GM12891 (cell line): ENCODE data around the gene LHCGR. TPM values are rescaled to one million over a fixed set of nuclear protein-coding genes. Genes with fewer than 3 reads are reported as not detected.

ENCODE experiments used
- DNase-seq: peaks from one replicate; pipeline ENCODE4 v3.0.0; 2011; ENCODE audit warnings: low spot score; ENCODE audit not compliant: insufficient read length
- FAIRE-seq: peaks from 2 replicates; lab custom pipeline; 2011; peaks lifted over from hg19 to GRCh38; lab: Jason Lieb, UNC
- PAX5 ChIP-seq: IDR thresholded peaks from 2 replicates; pipeline ENCODE4 v1.6.1; 2011; ENCODE audit warnings: low read length, moderate library complexity, mild to moderate bottlenecking; ENCODE audit not compliant: insufficient read depth, severe bottlenecking
- POLR2A ChIP-seq: IDR thresholded peaks from 2 replicates; pipeline ENCODE4 v1.6.1; 2011; ENCODE audit warnings: low read depth, low read length, control low read depth
- POLR2AphosphoS5 ChIP-seq: IDR thresholded peaks from 2 replicates; pipeline ENCODE4 v1.6.1; 2011; ENCODE audit warnings: low read depth, low read length, control low read depth
- POU2F2 ChIP-seq: IDR thresholded peaks from 2 replicates; pipeline ENCODE4 v1.6.1; 2011; ENCODE audit warnings: low read depth, mild to moderate bottlenecking, control low read depth, low read length, moderate library complexity
- SPI1 ChIP-seq: IDR thresholded peaks from 2 replicates; pipeline ENCODE4 v1.6.1; 2011; ENCODE audit warnings: low read depth, low read length, control low read depth
- TAF1 ChIP-seq: IDR thresholded peaks from 2 replicates; pipeline ENCODE4 v1.6.1; 2011; ENCODE audit warnings: low read depth, low read length, control low read depth
- polyA plus RNA-seq: library from polyadenylated mRNA; unstranded; fragments of >200 nt; gene quantifications from one replicate; pipeline ENCODE4 v1.2.1, GENCODE V29; 2012; ENCODE audit warnings: low read depth, missing spikeins, inconsistent platforms; ENCODE audit not compliant: missing spikeins

Gene LHCGR
- not detected for polyA plus RNA-seq

GRCh38 chr2:48755473-48755872 lies at the start of gene LHCGR:
LHCGR (minus strand) TSS chr2:48755724; CDS start chr2:48755671, 53 bp downstream.
- FAIRE-seq: peak; percentile 50

GRCh38 chr2:48799601-48800000 lies 44.1 kb upstream of the LHCGR start:
- FAIRE-seq: no peak
- TF ChIP-seq POLR2AphosphoS5 (no peak), PAX5 (no peak), POU2F2 (no peak), SPI1 (no peak), POLR2A (no peak), TAF1 (no peak)

More at GRCh38 chr2:48755473-48755872, at the start of gene LHCGR:
- DNase-seq: no peak
- TF ChIP-seq POU2F2: no peak
- TF ChIP-seq POLR2AphosphoS5: no peak
- no peak for TF ChIP-seq PAX5
- TF ChIP-seq TAF1: no peak
- no peak for TF ChIP-seq SPI1
- TF ChIP-seq POLR2A: no peak

GRCh38 chr2:48795065-48795464 lies 39.5 kb upstream of the LHCGR start:
- FAIRE-seq (no peak), DNase-seq (no peak)
- no peak for TF ChIP-seq POLR2A
- TF ChIP-seq POU2F2: no peak
- TF ChIP-seq PAX5: no peak
- TF ChIP-seq TAF1: no peak
- TF ChIP-seq SPI1: no peak
- TF ChIP-seq POLR2AphosphoS5: no peak

More at GRCh38 chr2:48799601-48800000, 44.1 kb upstream of the LHCGR start:
- no peak for DNase-seq

GRCh38 chr2:48793671-48794070 lies 38.1 kb upstream of the LHCGR start:
- DNase-seq (no peak), FAIRE-seq (no peak)
- TF ChIP-seq POLR2A (no peak), POLR2AphosphoS5 (no peak), PAX5 (no peak), SPI1 (no peak), TAF1 (no peak), POU2F2 (no peak)

- TF ChIP-seq POU2F2 (no peak), POLR2AphosphoS5 (no peak), SPI1 (no peak), TAF1 (no peak), PAX5 (no peak), POLR2A (no peak)
- no peak for DNase-seq
- FAIRE-seq: no peak
Observed at GRCh38 chr2:48792030-48792429, 36.5 kb upstream of the LHCGR start.

- FAIRE-seq (no peak), DNase-seq (no peak)
- TF ChIP-seq POU2F2 (no peak), POLR2A (no peak), POLR2AphosphoS5 (no peak), TAF1 (no peak), PAX5 (no peak), SPI1 (no peak)
Observed at GRCh38 chr2:48790407-48791170, 35.1 kb upstream of the LHCGR start.

GRCh38 chr2:48787580-48787979 lies 32.1 kb upstream of the LHCGR start:
- TF ChIP-seq POLR2AphosphoS5 (no peak), POU2F2 (no peak), PAX5 (no peak), TAF1 (no peak), SPI1 (no peak), POLR2A (no peak)
- DNase-seq: no peak
- FAIRE-seq: no peak

- DNase-seq: no peak
- no peak for TF ChIP-seq SPI1
- TF ChIP-seq POLR2A: no peak
- no peak for TF ChIP-seq TAF1
- TF ChIP-seq POU2F2: no peak
- TF ChIP-seq POLR2AphosphoS5: no peak
- no peak for TF ChIP-seq PAX5
- FAIRE-seq: no peak
Observed at GRCh38 chr2:48781366-48781765, 25.8 kb upstream of the LHCGR start.

GRCh38 chr2:48779019-48779716 lies 23.6 kb upstream of the LHCGR start:
- no peak for FAIRE-seq
- TF ChIP-seq PAX5: no peak
- TF ChIP-seq POLR2A: no peak
- TF ChIP-seq TAF1: no peak
- no peak for DNase-seq
